ENCODE data around the gene GJB3. TPM values are rescaled to one million over a fixed set of nuclear protein-coding genes. Genes with fewer than 3 reads are reported as not detected.

Gene GJB3
- total RNA-seq, 1 experiment from 2014 or later = 46.7 TPM

DNA sequence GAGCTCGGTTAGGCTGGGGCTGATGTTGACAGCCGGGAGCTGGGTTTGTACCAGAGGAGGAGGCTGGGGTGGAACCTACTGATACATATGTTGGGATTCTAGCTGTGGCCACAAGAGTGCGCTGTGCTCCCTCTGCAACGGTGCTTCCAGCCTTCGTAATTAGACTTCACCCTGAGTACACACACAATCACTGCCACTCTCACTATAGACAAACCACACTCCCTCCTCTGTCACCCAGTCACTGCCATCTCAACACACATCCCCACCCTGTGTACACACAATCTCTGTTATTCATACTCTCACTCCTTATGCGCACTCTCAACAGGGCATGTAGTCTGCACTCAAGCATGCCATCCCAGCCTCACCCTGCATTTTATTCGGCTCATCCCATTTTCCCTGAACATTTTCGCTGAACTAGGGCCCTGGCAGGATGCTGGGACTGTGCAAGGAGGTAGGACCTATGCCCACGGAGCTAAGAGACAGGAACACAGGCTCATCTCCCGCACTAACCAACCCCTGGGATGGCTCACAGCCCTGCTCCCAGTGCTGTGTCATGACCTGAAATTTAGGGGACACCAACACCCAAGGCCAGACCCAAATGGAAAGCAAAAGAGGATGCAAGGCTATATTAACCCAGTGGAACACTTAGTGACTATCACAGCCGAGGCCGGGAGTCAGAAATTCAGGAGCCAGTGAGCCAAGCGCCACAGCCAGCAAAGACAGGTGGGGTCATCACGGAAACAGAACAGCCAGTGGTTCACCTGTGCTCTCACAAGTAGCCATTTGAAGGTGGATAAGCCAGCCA is 5.7 kb downstream of the GJB3 start:
- no peak overlapping the region for H2AFZ ChIP-seq (ENCODE audit: low read depth, low read length, poor library complexity, severe bottlenecking)
- ATAC-seq = peak; percentile 56
- H4K20me1 ChIP-seq (ENCODE audit: insufficient read depth) = no peaks in the 10 kb centered on the region
- no peak overlapping the region for H3K9ac ChIP-seq (ENCODE audit: low read length)
- peaks cover 4 to 24% of the 10 kb centered on the region in 2 experiments; a peak in 2 of 4 replicates for H3K36me3 ChIP-seq (ENCODE audit: control insufficient read depth in 1 of 2, insufficient read depth in 2 of 2, low read length in 2 of 2)
- H3K4me2 ChIP-seq (ENCODE audit: low read length) = no peak overlapping the region
- ChIA-PET RAD21 (ENCODE audit: low non-redundant PET in 1 of 2, low total read pairs in 2 of 2, uncharacterized antibody in 2 of 2, unreplicated experiment in 2 of 2) (interaction anchor here in 1 of 2 experiments (1.0 kb wide), 1 partner anchor 66 kb away, joined by 3 read pairs; no protein-coding TSS in a partner anchor), CTCF (interaction anchor here (0.6 to 3.4 kb wide), 8 partner anchors 10 to 982 kb away, joined by 3 to 18 read pairs (median 3); partner anchors contain the start of gene SMIM12), POLR2A (interaction anchor here (1.0 kb wide), 1 partner anchor 44 kb away, joined by 4 read pairs; no protein-coding TSS in a partner anchor)
- H3K4me3 ChIP-seq (replicated peaks in 1 of 2; ENCODE audit: low read depth in 1 of 2, low read length in 2 of 2) = no peak overlapping the region
- no peaks in the 10 kb centered on the region for H3K27me3 ChIP-seq (ENCODE audit: insufficient read depth, low read length)
- no peaks in the 10 kb centered on the region for H3K9me3 ChIP-seq (ENCODE audit: control insufficient read depth in 1 of 2, insufficient read depth in 1 of 2, low read depth in 1 of 2, low read length in 2 of 2)
- peaks cover 20 to 39% of the 10 kb centered on the region in 2 experiments for H3K4me1 ChIP-seq (ENCODE audit: control insufficient read depth in 1 of 2, insufficient read depth in 2 of 2, low read length in 2 of 2)
- BruUV-seq (replicated peaks) = no TSS peak
- H3K9me2 ChIP-seq (ENCODE audit: insufficient read depth) = no peaks in the 10 kb centered on the region
- peaks cover 36% of the 10 kb centered on the region for H3K79me2 ChIP-seq (ENCODE audit: insufficient read depth, low read length)
- no peak for DNase-seq (ENCODE audit: low read depth, low spot score)
- H3K27ac ChIP-seq (ENCODE audit: low read depth, low read length) = no peak overlapping the region
- intact Hi-C loops (cut with micrococcal nuclease) = loop anchor here (1.0 kb wide), 2 partner anchors 66 to 80 kb away; no protein-coding TSS in a partner anchor
- no peak for TF ChIP-seq ZNF274 (IDR thresholded peaks at IDR 0.05; ENCODE audit: low read depth, low read length)
- TF ChIP-seq, protein P1, sequence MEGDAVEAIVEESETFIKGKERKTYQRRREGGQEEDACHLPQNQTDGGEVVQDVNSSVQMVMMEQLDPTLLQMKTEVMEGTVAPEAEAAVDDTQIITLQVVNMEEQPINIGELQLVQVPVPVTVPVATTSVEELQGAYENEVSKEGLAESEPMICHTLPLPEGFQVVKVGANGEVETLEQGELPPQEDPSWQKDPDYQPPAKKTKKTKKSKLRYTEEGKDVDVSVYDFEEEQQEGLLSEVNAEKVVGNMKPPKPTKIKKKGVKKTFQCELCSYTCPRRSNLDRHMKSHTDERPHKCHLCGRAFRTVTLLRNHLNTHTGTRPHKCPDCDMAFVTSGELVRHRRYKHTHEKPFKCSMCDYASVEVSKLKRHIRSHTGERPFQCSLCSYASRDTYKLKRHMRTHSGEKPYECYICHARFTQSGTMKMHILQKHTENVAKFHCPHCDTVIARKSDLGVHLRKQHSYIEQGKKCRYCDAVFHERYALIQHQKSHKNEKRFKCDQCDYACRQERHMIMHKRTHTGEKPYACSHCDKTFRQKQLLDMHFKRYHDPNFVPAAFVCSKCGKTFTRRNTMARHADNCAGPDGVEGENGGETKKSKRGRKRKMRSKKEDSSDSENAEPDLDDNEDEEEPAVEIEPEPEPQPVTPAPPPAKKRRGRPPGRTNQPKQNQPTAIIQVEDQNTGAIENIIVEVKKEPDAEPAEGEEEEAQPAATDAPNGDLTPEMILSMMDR (IDR thresholded peaks at IDR 0.05 in 2 of 3, conservative IDR thresholded peaks at IDR 0.05 in 1 of 3; ENCODE audit: borderline replicate concordance in 1 of 3, insufficient read depth in 1 of 3, low read depth in 2 of 3, low read length in 2 of 3) = peak in 2 of 3 experiments; percentile 81 to 87; a peak in 4 of 6 replicates
- peak; percentile 75 for TF ChIP-seq POLR2AphosphoS5 (IDR thresholded peaks at IDR 0.05; ENCODE audit: low read depth, low read length)
- TF ChIP-seq ZFX (IDR thresholded peaks at IDR 0.05) = no peak

Measured in HCT116 (cell line).